ENCODE measurements around the gene GZMH. TPM values are rescaled to one million over a fixed set of nuclear protein-coding genes. Genes with fewer than 3 reads are reported as not detected.
"Not testable (repeated sequence)": the region's sequence is repeated elsewhere in the genome, so short reads cannot be mapped to it uniquely, and the experiment has no call there.

GZMH gene
- total RNA-seq, 1 donor from 2014 or later, result not detected

GRCh38 chr14:24595073-24595808 lies 14.2 kb downstream of the GZMH start:
- DNase-seq, result no peak

DNA sequence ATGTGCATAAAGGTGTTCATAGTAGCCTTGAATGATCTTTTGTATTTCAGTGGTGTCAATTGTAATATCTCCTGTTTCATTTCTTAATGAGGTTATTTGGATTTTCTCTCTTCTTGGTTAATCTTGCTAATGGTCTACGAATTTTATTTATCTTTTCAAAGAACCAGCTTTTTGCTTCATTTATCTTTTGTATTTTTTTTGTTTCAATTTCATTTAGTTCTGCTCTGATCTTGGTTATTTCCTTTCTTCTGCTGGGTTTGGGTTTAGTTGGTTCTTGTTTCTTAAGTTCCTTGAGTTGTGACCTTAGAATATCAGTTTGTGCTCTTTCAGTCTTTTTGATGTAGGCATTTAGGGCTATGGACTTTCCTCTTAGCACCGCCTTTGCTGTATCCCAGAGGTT lies 18.5 kb downstream of the GZMH start:
- DNase-seq, result not testable (repeated sequence)

- not testable (repeated sequence) for DNase-seq
Measured at GRCh38 chr14:24584402-24584801, 25.1 kb downstream of the GZMH start.

- DNase-seq, result no peak
Measured at GRCh38 chr14:24578558-24578957, 30.9 kb downstream of the GZMH start.

GRCh38 chr14:24576771-24577170 lies 32.7 kb downstream of the GZMH start:
- no peak for DNase-seq

DNA sequence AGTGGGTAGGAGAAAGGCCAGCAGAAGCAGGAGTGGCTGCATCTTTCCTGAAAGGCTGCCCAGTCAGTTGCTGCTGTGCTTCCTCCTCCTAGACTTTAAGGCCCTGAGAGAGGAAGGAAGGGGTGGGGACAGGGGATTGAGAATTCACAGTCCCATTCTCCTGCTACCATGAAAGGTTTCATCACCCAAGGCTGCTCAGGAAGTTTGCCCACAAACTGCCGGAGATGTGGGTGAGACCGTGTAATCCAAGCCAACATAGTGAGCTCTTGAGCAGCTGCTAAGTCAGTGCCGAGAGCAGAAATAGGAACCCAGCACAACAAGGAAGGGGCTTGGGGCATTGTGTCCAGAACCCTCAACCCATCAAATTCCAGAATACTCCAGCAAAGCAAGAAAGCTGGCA lies 33.3 kb downstream of the GZMH start, which contains the start of gene CTSG:
TSS of gene CTSG (minus strand) at position 69 of the 400 bp plus-strand sequence. CDS start at position 42, 27 bp downstream.
- DNase-seq, result peak; percentile 0

GRCh38 chr14:24574206-24574774 lies 35.2 kb downstream of the GZMH start:
- DNase-seq, result no peak

DNA sequence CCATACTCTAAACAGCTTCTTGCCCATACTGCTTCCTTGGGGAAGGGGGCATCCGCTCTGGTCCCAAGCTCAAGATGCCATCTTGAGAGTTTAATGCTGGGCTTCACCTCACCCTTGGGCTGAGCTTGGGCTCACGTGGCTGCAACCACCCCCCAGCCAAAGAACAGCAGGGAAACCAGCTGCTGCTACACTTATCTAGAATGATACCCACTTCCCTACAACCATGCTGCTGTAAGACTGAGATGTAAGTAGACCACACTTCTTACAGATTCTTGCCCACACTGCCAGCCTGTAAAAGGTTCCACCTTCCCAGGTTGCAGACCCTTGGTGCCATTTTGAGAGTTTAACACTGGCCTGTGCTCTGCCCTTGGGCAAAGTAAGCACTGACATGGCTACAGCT lies 43.2 kb downstream of the GZMH start:
- DNase-seq, result no peak

DNA sequence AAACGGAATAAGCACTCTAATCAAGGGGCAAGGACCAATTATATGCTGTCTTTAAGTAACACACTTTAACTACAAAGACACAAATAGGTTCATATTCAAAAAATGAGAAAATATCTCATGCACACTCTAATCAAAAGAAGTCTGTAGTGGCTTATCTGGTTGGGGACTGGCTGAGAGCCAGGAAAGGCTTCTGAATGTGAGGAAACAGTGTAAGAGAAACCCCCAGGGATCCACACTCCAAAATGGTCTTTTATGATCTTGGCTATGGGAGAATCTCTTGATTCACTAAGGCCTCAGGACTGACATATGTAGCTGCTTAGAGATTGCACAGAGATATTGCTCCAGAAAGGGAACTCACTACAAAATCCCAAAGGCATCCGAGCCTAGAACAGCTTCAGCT lies 43.7 kb downstream of the GZMH start:
- DNase-seq, result no peak

DNA sequence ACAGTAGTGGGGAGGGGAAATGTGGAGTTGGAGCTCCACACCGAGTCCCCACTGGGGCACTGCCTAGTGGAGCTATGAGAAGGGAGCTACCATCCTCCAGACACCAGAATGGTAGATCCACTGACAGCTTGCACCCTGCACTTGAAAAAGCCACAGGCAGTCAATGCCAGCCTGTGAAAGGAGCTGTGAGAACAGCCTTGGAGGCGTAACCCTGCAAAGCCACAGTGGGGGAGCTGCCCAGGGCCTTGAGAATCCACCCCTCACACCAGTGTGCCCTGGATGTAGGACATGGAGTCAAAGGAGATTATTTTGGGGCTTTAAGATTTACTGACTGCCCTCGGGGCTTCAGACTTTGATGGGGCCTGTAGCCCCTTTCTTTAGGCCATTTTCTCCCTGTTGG lies 46.0 kb downstream of the GZMH start:
- DNase-seq, result no peak

DNA sequence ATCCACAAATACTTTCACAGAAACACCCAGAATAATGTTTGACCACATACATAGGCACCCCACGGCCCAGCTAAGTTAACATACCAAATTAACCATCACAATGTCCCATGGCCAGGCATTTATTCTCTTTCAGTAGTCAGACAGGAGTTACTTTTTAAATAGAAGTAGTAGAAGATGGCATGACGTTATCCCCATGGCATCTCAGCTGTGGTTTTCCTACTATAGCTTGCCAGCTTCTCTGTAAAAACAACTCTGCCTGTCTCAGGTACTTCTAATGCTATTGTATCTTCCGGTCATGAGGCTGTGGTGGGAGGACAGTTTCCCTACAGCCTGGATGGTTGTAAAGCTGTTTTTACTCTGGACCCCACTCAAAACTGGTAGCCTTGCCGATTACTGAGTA lies 52.7 kb downstream of the GZMH start:
- no peak for DNase-seq

Other genes with a start within 250 kb of the GZMH start
- 33.7 TPM for gene NFATC4, start 241.5 kb downstream of the GZMH start, total RNA-seq
- 33.0 TPM for gene NYNRIN, start 210.7 kb downstream of the GZMH start, total RNA-seq
- gene CBLN3, start 180.0 kb downstream of the GZMH start, total RNA-seq, result 1.8 TPM
- gene KHNYN, start 179.7 kb downstream of the GZMH start, total RNA-seq, result 38.8 TPM
- gene SDR39U1, start 166.9 kb downstream of the GZMH start, total RNA-seq, result 13.5 TPM
- gene CMA1, start 101.4 kb downstream of the GZMH start, total RNA-seq, result 0.69 TPM
- gene CTSG, start 33.4 kb downstream of the GZMH start, total RNA-seq, result 31.1 TPM
- 0.30 TPM for gene GZMB, start 24.5 kb upstream of the GZMH start, total RNA-seq

Data from skin of body (tissue), 2 donors.